ENCODE measurements around the gene CCM2. TPM values are rescaled to one million over a fixed set of nuclear protein-coding genes. Genes with fewer than 3 reads are reported as not detected.

CCM2 gene
- total RNA-seq, 1 donor = 41.9 TPM

GRCh38 chr7:45102785-45103712 is 103.0 kb downstream of the CCM2 start:
- no peak for DNase-seq (ENCODE audit: low read depth)
- TF ChIP-seq CTCF (IDR thresholded peaks at IDR 0.05; ENCODE audit: insufficient read depth, low read depth, low read length) = no peak
- H3K4me3 ChIP-seq (ENCODE audit: low read depth, low read length) = no peak overlapping the region

- no peak for TF ChIP-seq CTCF (IDR thresholded peaks at IDR 0.05; ENCODE audit: insufficient read depth, low read depth, low read length)
- H3K4me3 ChIP-seq (ENCODE audit: low read depth, low read length) = no peak overlapping the region
These were observed 104.2 kb downstream of the CCM2 start for GRCh38 chr7:45103958-45104843.

GRCh38 chr7:45104844-45105587 is 105.0 kb downstream of the CCM2 start:
- no peak for DNase-seq (ENCODE audit: low read depth)
- H3K4me3 ChIP-seq (ENCODE audit: low read depth, low read length) = no peak overlapping the region
- no peak for TF ChIP-seq CTCF (IDR thresholded peaks at IDR 0.05; ENCODE audit: insufficient read depth, low read depth, low read length)

More at GRCh38 chr7:45103958-45104843, 104.2 kb downstream of the CCM2 start:
- DNase-seq (ENCODE audit: low read depth) = no peak

- no peak overlapping the region for H3K4me3 ChIP-seq (ENCODE audit: low read depth, low read length)
- no peak for TF ChIP-seq CTCF (IDR thresholded peaks at IDR 0.05; ENCODE audit: insufficient read depth, low read depth, low read length)
- DNase-seq (ENCODE audit: low read depth) = no peak
These were observed 105.7 kb downstream of the CCM2 start for GRCh38 chr7:45105588-45106188.

GRCh38 chr7:45106820-45107219 is 106.8 kb downstream of the CCM2 start:
- peak; percentile 10 for DNase-seq (ENCODE audit: low read depth)
- TF ChIP-seq CTCF (IDR thresholded peaks at IDR 0.05; ENCODE audit: insufficient read depth, low read depth, low read length) = no peak
- H3K4me3 ChIP-seq (ENCODE audit: low read depth, low read length) = no peak overlapping the region

- DNase-seq (ENCODE audit: low read depth) = no peak
- no peak overlapping the region for H3K4me3 ChIP-seq (ENCODE audit: low read depth, low read length)
- no peak for TF ChIP-seq CTCF (IDR thresholded peaks at IDR 0.05; ENCODE audit: insufficient read depth, low read depth, low read length)
These were observed 107.4 kb downstream of the CCM2 start for GRCh38 chr7:45107356-45107755.

Measured in fibroblast of villous mesenchyme (primary cell).